ENCODE measurements around the gene VPS26C. TPM values are rescaled to one million over a fixed set of nuclear protein-coding genes. Genes with fewer than 3 reads are reported as not detected.

Gene VPS26C
- total and polyA plus RNA-seq, 12 donors, result 22.3 to 57.5 (median 46.3) TPM

DNA sequence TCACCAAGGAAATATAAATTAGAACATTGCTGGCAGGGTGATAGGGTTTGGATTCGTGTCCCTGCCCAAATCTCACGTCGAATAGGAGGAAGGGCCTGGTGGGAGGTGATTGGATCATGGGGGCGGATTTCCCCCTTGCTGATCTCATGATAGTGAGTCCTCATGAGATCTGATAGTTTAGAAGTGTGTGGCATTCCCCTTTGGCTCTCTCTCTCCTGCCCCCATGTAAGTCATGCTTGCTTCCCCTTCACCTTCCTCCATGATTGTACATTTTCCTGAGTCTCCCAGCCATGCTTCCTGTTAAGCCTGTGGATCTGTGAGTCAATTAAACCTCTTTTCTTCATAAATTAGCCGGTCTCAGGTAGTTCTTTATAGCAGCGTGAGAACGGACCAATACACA is 60.6 kb downstream of the VPS26C start:
- intact Hi-C loops (cut with DNase I), result loop anchor here in 1 of 10 donors (5.0 kb wide), 1 partner anchor 161 kb away; the partner anchor contains the start of gene DYRK1A
- WGBS, 2 donors, result 84 to 94% methylated on average over 7 of the region's 7 CpGs
- no peak for DNase-seq
- Histone ChIP-seq H3K9me3 (peaks cover 0 to 6% (median 0%) of the 10 kb centered on the region in 11 donors), H3K4me1 (peaks cover 7 to 45% (median 23%) of the 10 kb centered on the region in 9 donors), H3K27me3 (no peaks in the 10 kb centered on the region), H3K4me3 (no peak overlapping the region), H3K27ac (peak overlapping the region in 8 of 10 donors; percentile 65 to 96 (median 92)), H3K36me3 (peaks cover 0 to 26% (median 12%) of the 10 kb centered on the region in 9 donors)
- ATAC-seq, result no peak
- no peak for TF ChIP-seq CTCF (IDR thresholded peaks at IDR 0.05)

GRCh38 chr21:37204580-37204979 is 62.6 kb downstream of the VPS26C start:
- Histone ChIP-seq H3K27ac (no peak overlapping the region), H3K4me3 (no peak overlapping the region)
- intact Hi-C loops (cut with DNase I), result no loop called here

DNA sequence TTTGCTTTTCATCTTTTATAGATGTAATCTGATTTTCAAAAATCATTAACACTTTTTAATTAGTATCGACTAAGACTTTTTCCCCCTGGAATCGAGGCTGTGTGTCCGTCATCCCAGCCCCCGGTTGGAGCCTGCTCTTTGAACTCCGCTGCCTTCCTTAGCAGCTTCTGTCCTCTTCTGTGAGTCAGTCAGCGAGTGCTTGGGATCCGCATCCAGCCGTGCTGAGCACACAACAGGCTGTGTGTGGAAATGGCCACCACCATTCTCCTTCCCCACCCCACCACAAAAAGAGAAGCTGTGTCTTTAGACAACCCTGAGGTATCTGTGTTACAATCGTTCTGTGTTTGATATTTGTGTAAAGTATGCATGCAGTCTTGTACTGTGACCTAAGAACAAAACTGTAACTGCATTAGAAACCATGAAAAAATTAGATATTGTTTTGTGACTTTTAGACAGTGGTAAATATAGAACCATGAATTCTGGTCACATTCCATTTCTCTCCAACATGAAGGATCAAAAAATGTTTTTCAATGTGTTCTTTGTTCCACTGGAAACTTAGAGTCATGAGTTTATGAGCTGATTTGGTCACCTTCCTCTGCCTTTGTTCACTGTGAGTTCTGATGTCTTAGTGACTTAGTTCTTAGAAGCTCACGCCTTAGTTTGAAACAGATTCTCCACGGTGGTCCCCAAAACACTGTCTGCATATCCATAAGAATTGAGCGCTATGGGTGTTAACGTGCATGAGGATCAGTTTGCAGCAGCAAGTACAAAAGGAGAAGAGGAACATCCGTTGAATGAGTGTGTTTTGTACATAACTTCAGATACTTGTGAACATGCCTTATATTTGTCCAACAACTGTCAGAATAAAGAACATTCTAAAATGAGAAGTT is 64.7 kb downstream of the VPS26C start:
- intact Hi-C loops (cut with DNase I), result no loop called here
- no peak for DNase-seq
- no peak for TF ChIP-seq CTCF (IDR thresholded peaks at IDR 0.05)
- Histone ChIP-seq H3K27me3 (no peaks in the 10 kb centered on the region), H3K36me3 (peaks cover 0 to 67% (median 37%) of the 10 kb centered on the region in 9 donors), H3K9me3 (no peaks in the 10 kb centered on the region), H3K4me3 (no peak overlapping the region), H3K27ac (no peak overlapping the region), H3K4me1 (peaks cover 4 to 20% (median 12%) of the 10 kb centered on the region in 9 donors)
- 86 to 87% methylated on average over 14 of the region's 14 CpGs for WGBS, 2 donors
- ATAC-seq, result no peak

More at GRCh38 chr21:37204580-37204979, 62.6 kb downstream of the VPS26C start:
- peaks cover 0 to 46% (median 23%) of the 10 kb centered on the region in 9 donors for H3K36me3 ChIP-seq
- no peak for ATAC-seq
- peaks cover 7 to 41% (median 21%) of the 10 kb centered on the region in 9 donors for H3K4me1 ChIP-seq
- TF ChIP-seq CTCF (IDR thresholded peaks at IDR 0.05), result no peak
- DNase-seq, result no peak
- H3K9me3 ChIP-seq, result no peaks in the 10 kb centered on the region
- no peaks in the 10 kb centered on the region for H3K27me3 ChIP-seq
- WGBS, 2 donors, result 65 to 72% methylated on average over 7 of the region's 7 CpGs

- WGBS, 2 donors, result 92 to 96% methylated on average over 16 of the region's 16 CpGs
- Histone ChIP-seq H3K27ac (peak overlapping the region in 1 of 10 donors; percentile 18), H3K9me3 (no peaks in the 10 kb centered on the region), H3K4me3 (no peak overlapping the region), H3K4me1 (peaks cover 0 to 8% (median 0%) of the 10 kb centered on the region in 9 donors), H3K27me3 (no peaks in the 10 kb centered on the region), H3K36me3 (peaks cover 0 to 83% (median 37%) of the 10 kb centered on the region in 9 donors)
- DNase-seq (no peak), ATAC-seq (peak in 1 of 8 donors; percentile 44)
- intact Hi-C loops (cut with DNase I), result no loop called here
- no peak for TF ChIP-seq CTCF (IDR thresholded peaks at IDR 0.05)
Observed at GRCh38 chr21:37200641-37201480, 66.3 kb downstream of the VPS26C start.
